Astrocyte of the spinal cord (primary cell): ENCODE results near the gene TMC8.
A peak's percentile ranks its signal among the peaks of the same experiment; 100 is the strongest.

Experiments used
- DNase-seq: peaks from one replicate; pipeline ENCODE4 v3.0.0; 2011; ENCODE audit warnings: low read depth, low spot score
- H3K4me3 ChIP-seq: 2 replicates; pipeline ENCODE4 v1.5.1; 2011; ENCODE audit warnings: low read depth, mild to moderate bottlenecking, low read length, moderate library complexity
- in situ Hi-C: cut with HindIII; loops from 2 replicates; pipeline ENCODE4 v1.10.0; 2017; ENCODE audit warnings: low sequenced_read_pairs
- TF ChIP-seq, protein P1 (sequence below): IDR thresholded peaks from 2 replicates; pipeline ENCODE4 v1.5.1; 2012; ENCODE audit warnings: low read depth, mild to moderate bottlenecking, low read length, inconsistent platforms

Gene TMC8

DNA sequence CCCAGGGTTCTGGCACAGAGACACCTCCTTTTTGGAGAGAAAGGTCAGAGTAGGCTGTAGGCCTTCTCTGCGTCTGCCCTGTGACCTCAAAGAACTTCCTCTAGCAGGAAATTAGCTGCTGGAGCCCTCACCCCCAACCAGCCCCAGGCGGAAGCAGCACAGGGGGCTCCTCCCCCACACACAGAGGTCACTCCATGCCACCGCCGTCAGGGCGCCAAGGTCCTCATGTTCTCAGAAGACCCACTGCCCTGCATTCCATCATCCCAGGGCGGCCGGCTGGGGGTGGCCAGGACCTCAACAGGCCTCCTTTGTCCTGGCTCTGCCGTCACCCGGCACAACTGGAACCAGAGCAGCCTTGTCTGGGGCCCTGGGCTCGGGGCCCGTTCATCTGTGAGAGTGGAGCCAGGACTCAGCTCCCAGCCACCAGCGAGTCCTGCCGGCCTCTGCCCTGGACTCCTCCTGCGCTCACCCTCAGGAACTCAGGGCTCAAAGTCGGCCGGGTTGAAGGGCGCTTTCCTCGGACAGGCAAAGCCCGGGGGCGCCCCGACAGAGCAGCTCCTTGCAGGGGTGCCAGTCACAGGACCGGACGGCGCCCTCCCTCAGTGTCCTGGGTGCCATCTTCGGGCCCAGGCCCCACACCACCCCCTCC is 3.2 kb upstream of the TMC8 start:
- TF ChIP-seq, protein P1, sequence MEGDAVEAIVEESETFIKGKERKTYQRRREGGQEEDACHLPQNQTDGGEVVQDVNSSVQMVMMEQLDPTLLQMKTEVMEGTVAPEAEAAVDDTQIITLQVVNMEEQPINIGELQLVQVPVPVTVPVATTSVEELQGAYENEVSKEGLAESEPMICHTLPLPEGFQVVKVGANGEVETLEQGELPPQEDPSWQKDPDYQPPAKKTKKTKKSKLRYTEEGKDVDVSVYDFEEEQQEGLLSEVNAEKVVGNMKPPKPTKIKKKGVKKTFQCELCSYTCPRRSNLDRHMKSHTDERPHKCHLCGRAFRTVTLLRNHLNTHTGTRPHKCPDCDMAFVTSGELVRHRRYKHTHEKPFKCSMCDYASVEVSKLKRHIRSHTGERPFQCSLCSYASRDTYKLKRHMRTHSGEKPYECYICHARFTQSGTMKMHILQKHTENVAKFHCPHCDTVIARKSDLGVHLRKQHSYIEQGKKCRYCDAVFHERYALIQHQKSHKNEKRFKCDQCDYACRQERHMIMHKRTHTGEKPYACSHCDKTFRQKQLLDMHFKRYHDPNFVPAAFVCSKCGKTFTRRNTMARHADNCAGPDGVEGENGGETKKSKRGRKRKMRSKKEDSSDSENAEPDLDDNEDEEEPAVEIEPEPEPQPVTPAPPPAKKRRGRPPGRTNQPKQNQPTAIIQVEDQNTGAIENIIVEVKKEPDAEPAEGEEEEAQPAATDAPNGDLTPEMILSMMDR, result no peak
- in situ Hi-C loops, result no loop called here
- DNase-seq, result no peak
- no peak overlapping the region for H3K4me3 ChIP-seq

DNA sequence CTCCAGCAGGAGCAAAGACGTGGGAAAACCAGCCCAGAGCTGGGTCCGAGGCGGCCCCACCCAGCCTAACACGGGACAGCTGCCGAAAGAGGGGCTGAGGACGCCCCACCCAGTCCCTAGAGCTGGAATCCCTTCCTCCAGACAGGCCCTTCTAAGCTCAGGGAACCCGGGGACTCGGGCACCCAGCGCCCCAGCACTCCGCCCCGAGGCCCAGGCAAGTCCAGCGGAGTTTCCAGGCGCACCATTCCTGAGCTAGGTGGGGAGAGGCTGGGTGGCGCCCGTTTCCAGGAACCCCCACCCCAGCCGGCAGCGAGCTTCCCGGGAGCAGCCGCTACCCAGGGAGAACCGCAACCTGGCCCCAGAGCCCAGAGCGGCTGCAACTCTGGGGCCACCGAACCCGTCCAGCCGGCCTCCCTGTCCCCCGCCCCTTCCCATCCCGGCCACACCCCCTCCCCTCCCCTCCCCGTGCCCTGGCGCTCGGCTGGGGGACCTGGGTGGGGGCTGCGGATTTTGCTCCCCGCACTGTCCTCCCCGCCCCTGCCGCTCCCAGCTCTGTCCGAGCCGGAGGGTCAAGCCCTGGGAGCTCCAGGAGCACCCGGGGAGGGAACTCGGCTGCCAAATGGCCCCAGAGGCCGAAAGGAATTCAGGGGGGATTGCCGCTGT is 2.6 kb upstream of the TMC8 start:
- in situ Hi-C loops, result no loop called here
- TF ChIP-seq, protein P1, result no peak
- DNase-seq, result no peak
- H3K4me3 ChIP-seq, result peak overlapping the region; percentile 35

DNA sequence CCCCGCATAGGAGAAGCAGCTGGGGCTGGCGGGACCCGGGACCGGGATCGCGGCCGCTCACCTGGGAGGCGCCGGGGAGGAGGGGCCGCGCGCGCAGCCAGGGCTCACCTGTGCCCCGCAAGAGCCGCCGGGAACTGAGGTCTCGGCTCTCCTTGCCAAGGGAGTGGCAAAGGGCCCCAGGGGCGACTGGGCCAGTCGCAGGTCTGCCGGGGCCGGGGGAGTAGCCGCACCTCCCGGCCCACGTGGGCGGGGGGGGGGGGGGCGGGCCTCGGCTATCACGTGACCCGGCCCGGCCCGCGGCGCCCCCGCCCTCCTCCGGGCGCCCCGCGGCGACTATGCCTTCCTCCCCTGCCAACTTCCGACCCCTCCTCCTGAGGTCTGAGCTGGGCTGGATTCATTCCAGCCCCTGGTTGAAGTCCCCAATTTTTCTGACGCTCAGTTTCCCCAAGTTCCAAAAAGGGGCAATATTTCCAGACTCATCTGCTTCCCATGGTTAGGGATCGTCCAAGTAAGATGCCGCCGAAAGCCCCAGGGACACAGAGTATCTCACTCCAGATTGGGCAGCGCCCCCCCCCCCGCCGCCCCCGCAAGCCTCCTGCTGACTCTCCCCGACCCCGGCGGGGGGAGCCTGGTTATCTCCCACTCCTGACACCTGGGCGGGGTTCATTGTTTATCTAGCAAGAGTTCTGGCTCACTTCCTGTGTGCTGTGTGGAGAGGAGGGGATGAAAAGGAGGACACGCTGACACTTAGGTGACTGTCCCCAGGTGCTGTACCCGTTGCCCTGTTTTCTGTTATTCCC is 1.8 kb upstream of the TMC8 start, which contains the start of gene TMC6:
TSS of gene TMC6 (minus strand) at position 205 of the 800 bp plus-strand sequence. CDS start 1,923 bp downstream, outside the sequence.
- TF ChIP-seq, protein P1, result no peak
- in situ Hi-C loops, result no loop called here
- peak within 1 kb of the TSS; percentile 35 for H3K4me3 ChIP-seq
- no peak for DNase-seq

DNA sequence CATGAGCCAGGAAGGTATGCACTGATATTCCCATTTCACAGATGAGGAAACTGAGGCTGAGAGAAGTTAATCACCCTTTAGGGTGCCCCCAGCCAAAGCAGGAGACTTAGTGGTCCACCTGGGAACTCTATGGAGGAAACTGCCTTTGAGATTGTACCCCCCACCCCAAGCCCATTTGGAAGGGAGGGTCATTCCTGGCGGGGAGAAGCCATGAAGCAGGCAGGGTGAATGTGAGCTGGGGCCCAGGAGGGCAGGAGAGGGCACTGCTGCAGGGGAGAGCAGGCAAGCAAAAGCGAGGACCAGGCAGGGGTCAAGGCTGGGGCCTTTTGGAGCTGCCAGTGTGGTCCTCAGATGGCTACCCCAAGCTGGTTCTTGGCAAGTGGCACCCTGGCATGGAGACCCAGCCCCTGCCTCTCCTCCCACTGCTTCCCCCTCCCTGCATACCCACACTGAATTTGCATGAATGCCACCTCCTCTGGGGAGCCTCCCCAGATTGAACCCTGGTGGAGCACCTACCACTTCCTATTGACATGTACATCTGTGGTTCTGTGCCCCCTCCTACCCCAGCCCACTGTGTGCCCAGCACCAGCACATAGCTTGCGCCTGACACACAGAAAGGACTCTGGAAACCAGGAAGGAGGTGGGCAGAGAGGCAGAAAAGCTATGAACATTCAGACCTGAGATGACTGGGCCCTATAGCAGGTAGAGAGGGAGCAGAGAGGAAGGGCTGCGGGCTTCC is 1.1 kb upstream of the TMC8 start:
- in situ Hi-C loops, result no loop called here
- DNase-seq, result no peak
- TF ChIP-seq, protein P1, result no peak
- H3K4me3 ChIP-seq, result no peak overlapping the region

DNA sequence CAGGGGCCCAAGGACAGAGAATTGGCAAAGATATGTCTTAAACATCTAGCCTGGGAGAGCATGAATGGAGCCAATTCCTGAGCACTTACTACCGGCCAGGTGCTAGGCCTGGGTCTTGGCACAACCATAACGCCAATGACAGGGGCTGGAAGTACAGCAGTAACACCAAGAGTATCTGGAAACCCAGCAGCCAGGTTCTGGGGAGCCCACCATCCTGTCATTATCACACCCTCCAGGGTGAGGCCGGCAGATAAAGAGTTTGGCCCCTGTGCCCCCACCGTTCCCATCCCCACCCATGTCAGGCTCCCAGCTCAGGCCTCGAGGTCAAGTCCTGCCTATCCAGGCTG is 508 bp upstream of the TMC8 start:
- in situ Hi-C loops, result no loop called here
- H3K4me3 ChIP-seq, result no peak overlapping the region
- TF ChIP-seq, protein P1, result no peak
- DNase-seq, result no peak
